Medulla oblongata (tissue), 1 donor: Measurements from ENCODE around the gene CFAP65.
A peak's percentile ranks its signal among the peaks of the same experiment; 100 is the strongest.

Experiments used
- DNase-seq: peaks from one replicate; pipeline ENCODE4 v3.0.0-alpha.2; 2015; ENCODE audit errors: extremely low spot score

CFAP65 gene

DNA sequence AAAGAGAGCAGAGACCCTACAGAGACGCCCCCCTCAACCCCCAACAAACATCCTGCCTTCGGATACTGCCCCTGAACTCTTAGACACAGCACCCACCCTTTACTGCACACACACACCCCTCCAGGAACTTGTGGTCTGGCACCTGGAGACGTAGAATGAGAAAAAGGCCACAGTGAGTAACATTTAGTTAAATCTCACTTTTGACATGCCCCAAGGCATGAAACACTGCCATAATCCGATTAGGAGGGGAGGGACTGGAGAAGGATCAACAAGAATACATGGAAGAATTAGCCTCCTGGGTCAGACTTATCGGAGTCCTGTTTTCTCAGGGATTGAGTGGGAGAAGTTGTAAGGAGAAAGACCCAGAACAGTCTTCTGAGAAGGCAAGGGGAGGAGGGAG, 77.7 kb downstream of the CFAP65 start:
- DNase-seq = no peak

- peak; percentile 40 for DNase-seq
Observed at GRCh38 chr2:218962859-218963492, 78.3 kb downstream of the CFAP65 start.

DNA sequence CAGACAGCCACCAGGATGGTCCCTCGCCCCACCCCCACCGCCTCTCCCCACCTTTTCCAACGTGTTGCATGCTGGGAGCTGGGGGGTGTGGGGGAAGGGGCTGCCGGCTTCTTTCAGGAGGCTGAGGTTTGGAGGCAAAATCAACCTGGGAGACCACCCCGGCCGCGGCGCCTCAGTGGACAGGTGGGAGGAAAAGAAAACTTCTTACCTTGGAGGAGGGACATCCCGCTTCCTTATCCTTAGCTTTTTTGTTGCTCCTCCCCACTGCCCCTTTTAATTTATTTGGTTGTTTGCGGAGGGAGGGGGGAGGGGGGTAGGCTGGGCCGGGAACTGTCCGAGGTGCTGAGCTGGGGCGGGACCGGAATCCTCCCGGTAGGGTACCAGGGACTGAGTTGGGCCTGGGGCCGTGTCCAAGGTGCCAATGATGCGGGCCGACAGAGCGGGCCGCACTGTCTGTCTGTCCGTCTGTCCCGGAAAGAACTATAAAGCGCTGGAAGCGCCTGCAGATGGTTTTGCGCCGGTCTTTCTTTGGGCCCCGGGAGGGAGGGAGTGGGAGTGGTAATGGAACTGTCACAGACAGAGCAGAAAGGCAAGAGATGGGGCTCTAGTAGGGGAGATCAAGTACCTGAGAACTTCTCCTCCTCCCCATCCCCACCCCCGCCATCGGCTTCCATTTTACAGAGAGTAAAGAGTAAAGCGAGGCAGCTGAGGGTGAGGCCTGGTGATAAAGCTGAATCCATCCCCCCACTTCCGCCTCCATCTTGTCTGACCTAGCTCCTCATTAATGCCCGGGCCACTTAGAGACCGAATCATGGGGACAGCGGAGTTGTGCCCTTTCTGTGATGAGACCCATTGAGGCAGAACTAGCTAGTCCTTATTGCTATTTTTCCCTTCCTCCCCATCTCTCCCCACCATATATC, 79.4 kb downstream of the CFAP65 start:
- no peak for DNase-seq

DNA sequence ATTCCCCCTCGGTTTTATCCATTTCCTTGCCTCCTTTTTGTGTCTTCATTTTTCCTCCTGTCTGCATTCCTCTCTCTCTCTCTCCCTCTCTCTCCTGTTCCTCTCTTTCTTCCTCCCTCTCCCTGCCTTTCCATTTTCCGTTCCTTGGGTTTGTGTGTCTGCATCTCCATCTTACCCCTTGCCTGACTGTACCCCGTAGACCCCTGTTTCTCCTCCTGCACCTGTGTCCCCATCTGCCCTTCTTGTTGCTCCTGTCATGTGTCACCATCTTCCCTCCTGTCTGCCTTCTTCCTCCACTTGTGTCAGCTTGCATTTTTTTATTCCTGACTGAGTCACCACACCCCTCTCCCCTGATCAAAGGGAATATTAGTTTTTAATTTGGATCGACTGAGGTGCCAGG, 80.1 kb downstream of the CFAP65 start:
- DNase-seq = no peak

- DNase-seq = no peak
Observed at GRCh38 chr2:218960309-218961165, 80.8 kb downstream of the CFAP65 start.

- DNase-seq = no peak
Observed at GRCh38 chr2:218959761-218960308, 81.5 kb downstream of the CFAP65 start.

GRCh38 chr2:218959141-218959731, 82.1 kb downstream of the CFAP65 start, which contains the start of gene CDK5R2:
Gene CDK5R2 (plus strand): TSS chr2:218959666. CDS start chr2:218959821, 155 bp downstream.
- peak; percentile 62 for DNase-seq

- no peak for DNase-seq
Observed at GRCh38 chr2:218958276-218958675, 83.0 kb downstream of the CFAP65 start.

DNA sequence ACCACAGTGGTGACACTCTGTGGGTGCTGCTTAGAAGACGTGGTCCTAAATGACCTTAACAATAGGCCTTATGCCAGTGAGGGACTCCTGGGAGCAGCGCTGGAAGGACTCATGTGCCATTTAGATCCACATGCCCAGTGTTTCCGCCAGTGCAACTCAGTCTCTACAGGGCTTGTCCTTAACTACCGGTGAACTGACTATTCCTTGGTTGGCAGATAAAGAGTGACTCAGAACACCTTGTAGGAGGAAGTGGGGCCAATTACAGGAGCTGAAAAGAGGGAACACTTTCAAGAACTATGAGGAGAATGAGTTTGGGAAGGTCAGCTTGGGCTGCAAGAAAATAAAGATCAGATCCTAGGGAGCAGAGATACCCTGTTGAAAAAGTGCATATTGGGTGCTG, 83.6 kb downstream of the CFAP65 start:
- no peak for DNase-seq

- DNase-seq = no peak
Observed at GRCh38 chr2:218956039-218956438, 85.3 kb downstream of the CFAP65 start.

GRCh38 chr2:218954541-218955300, 86.6 kb downstream of the CFAP65 start:
- no peak for DNase-seq

- DNase-seq = no peak
Observed at GRCh38 chr2:218953366-218953954, 87.9 kb downstream of the CFAP65 start.
